Head of caudate nucleus (tissue), 42 donors: ENCODE results near the gene SEMA4D.
"Not testable (repeated sequence)": the region's sequence is repeated elsewhere in the genome, so short reads cannot be mapped to it uniquely, and the experiment has no call there.

ENCODE experiments used
- DNase-seq, 42 donors: peaks; one replicate each; pipeline versions ENCODE4 v3.0.0 to v3.0.0-alpha.2; 2020 to 2021; ENCODE audit warnings: mixed read lengths in 7 of 42
- intact Hi-C: fragments of 100-400 bp; cut with DNase I; formaldehyde crosslinking; loops from one replicate; pipeline ENCODE4 v1.15.0; 2022

SEMA4D gene

DNA sequence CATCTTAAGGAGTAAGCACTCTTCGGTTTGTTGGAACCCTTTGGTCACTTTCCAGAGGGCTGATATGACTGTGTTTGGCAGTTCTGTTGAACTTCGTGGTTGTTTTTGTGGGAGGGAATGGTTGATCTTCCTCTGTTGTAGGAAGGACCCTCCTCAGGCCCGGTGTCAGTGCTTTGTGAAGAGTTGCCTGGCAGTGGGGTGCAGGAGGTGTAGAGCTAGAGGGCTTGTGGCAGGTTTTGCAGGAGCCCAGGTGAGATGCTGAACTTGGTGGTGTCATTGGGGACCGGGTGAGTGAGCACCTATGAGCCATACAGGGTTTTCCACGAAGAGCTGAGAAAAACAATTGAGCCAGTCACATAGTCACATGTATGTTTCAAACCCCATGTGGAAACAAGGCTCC, 152.4 kb downstream of the SEMA4D start:
- DNase-seq, result no peak
- intact Hi-C loops, result no loop called here

DNA sequence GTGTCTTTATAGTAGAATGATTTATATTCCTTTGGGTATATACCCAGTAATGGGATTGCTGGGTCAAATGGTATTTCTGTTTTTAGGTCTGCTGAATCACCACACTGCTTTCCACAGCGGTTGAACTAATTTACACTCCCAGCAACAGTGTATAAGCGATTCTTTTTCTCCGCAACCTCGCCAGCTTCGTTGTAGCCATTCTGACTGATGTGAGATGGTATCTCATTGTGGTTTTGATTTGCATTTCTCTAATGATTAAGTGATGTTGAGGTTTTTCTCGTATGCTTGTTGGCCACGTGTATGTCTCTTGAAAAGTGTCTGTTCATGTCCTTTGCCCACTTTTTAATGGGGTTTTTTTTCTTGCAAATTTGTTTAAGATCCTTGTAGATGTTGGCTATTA, 154.1 kb downstream of the SEMA4D start:
- DNase-seq, intact Hi-C loops: not testable (repeated sequence)

DNA sequence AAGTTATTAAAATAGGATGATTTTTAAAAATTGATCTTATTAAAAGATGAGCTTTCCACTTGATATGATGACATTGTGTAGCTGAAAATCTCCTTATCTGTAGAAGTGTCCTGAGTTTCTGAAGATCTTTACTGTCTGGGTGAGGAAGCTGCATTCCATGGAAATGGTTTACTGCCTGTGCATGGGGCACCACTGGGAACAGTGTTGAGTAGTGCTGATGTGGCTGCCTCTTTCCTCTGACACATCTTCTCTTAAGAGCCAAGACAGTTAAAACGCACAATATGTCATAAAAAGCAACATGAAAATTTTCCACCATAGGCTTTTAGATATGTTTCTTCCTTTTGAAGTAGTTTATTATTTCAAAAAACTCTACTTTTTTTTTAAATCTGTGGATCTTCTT, 155.0 kb downstream of the SEMA4D start:
- intact Hi-C loops, result no loop called here

DNA sequence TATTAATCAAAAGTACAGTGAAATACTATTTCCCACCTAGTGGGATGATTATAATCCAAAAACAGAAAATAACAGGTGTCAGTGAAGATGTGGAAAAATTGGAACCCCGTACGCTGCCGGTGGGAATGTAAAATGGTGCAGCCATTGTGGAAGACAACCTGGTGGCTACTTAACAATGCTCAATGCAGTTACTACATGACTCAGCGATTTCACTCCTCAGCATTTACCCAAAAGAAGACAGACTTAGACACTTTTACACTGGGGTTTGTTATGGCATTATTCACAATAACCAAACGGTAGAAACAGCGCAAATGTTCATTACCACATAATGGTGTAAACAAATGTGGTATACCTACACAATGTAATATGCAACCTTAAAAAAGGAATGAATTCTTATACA, 155.7 kb downstream of the SEMA4D start:
- DNase-seq, result no peak

More for the DNA sequence above, 155.0 kb downstream of the SEMA4D start:
- DNase-seq, result no peak

DNA sequence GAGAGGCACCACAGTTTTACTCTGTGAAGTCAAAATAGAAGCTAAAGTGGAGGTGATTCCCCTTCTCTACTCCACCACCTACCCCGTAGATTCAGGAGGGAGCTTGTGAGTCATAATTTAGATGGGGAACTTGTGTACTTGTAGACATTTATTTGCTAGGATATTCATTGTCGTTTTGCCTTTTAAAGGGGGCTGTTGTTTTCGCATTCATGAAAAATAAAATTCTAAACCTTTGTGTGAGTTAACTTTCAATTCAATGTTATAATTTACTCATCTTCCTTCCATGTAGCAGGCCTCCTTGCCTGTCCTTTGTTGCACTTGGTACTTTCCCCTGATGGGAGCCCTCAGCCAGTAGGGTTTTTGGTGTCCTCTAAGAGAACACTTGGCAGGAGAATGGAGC, 157.6 kb downstream of the SEMA4D start:
- no peak for DNase-seq
- intact Hi-C loops, result no loop called here

More for the DNA sequence above, 155.7 kb downstream of the SEMA4D start:
- intact Hi-C loops, result no loop called here

DNA sequence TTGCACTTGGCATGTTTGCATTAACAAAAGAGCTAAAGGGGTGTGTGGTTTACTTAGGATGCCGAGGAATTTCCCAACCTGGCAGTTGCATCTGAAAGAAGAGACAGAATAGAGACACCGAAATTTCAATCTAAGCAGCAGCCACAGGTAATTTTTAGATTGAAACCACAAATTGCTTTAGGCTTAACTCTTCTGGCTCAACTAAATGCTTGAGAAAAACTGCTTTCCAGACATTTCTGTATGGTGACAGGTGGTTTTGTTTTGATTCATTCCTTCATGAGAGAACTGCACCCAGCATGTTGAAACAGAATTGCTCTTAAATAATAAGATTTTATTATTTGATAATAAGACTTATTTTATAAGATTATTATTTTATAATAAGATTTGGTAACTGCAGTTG, 158.1 kb downstream of the SEMA4D start:
- DNase-seq, result no peak
- intact Hi-C loops, result no loop called here

DNA sequence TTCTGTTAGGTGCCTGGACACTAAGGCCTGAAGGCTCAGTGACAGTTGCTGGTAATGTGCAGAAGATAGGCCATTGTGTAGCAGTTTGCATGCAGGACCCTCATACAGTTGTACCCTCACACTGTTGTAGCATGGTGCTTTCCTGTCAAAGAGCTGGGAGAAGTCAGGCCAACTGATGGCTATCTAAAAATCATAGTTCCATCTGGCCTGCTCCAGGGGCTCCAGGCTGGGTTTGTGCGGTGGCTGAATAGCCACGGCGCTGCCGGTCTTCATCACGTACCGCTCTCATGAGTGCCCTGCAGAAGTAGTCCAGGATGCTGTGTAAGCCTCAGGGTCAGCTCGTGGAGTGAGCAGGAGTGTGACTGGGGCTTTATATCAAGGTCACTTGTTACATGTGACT, 167.4 kb downstream of the SEMA4D start:
- intact Hi-C loops, result no loop called here
- DNase-seq, result no peak

DNA sequence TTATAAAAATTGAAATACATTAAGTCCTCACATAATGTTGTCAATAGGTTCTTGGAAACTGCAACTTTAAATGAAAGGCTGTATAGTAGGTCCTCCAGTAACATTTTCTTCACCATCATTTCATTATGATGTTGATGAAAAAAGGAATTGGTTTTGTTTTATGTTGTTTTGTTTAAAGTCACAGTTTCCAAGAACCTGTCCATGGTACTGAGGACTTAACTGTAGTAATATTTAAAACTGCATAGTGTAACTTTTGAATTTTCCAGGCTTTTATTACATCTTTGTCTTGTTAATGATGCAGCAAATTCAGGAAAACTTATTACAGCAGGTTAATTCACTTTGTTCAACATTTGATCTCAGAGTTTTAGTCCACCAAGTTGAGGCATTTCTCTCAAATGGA, 168.0 kb downstream of the SEMA4D start:
- intact Hi-C loops, result no loop called here
- no peak for DNase-seq

DNA sequence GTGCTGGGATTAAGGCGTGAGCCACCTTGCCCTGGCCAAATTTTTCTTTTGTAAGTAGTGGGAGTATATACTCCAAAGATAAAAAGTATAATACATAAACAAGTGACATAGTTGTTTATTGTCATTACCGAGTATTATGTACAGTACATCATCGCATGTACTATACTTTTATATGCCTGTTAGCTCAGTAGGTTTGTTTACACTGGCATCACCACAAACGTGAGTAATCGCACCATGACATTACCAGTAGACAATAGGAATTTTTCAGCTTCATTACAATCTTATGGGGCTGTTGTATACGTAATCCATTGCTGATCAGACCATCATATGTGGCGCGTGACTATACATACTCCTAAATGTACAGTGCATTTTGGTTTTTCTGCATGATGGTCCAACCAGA, 169.8 kb downstream of the SEMA4D start:
- intact Hi-C loops, result no loop called here
- DNase-seq, result no peak

DNA sequence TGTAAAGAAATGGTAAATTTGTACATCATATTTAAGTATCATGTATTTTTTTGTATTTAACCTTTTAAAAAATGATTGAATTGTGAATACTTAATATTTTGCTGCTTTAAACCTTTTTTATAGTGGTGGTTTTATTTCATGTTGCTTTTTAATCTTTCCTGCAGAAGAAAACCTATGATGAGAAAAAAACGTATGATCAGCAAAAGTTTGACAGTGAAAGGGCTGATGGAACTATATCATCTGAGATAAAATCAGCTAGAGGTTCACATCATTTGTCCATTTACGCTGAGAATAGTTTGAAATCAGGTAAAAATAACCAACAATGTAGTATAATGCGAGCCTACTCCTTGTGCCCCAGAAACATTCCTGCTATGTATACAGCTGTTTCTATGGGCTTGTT, 172.2 kb downstream of the SEMA4D start:
- intact Hi-C loops, result no loop called here
- DNase-seq, result no peak

DNA sequence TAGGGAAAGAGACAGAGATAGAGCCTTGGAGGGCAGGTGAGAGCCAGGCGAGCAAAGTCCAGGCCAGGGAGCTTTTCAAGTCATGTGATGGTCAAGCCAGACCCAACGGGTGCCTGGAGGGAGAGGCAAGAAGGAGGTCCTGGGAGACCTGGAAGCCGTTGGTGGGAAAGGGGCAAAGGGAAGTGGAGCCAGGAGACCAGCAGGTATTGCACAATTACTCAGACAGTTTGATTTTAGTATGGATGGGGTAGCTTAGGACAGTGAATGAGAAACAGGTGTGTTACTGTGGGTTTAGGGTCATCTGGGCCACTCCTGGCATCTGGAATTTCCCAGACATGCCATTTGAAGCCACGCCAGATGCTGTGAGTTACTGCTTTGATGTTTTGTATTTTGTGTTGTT, 174.5 kb downstream of the SEMA4D start:
- intact Hi-C loops, result no loop called here
- DNase-seq, result no peak

DNA sequence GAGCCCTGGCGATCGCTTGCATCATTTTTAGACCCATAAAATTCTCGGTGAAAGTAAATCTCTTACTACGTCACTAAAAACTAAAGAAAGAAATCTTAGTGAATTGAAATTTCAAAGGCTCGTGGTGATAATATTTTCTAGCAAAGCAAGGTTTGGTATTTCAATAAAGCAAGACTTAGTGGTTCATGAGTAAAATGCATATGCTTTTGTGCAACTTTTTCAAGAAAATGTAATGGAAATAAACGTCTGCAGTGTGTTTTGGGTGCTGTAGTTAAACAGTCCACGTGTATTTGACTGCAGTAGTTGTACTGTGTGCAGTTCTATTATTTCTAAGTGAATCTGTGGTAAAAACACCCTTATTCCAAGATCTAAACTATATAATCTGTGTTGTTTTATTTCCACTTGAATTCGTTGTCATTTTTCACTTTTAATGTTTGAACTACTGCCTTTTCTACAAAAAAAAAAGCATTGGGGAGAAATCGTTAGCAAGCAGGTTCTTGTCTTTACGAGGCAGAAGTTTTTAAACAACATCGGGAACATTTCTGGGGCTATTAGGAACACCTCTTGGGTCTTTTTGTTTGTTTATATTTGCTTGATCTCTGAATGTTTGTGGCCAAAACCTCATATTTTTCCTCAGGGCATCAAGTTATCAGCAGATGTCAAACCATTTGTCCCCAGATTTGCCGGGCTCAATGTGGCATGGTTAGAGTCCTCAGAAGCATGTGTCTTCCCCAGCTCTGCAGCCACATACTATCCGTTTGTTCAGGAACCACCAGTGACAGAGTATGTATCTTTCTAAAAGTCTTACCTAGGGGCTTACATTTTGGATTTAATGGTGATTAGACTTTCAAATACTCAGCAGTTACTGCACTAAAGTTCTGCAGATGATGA, 178.7 kb downstream of the SEMA4D start:
- no peak for DNase-seq
- intact Hi-C loops, result no loop called here

DNA sequence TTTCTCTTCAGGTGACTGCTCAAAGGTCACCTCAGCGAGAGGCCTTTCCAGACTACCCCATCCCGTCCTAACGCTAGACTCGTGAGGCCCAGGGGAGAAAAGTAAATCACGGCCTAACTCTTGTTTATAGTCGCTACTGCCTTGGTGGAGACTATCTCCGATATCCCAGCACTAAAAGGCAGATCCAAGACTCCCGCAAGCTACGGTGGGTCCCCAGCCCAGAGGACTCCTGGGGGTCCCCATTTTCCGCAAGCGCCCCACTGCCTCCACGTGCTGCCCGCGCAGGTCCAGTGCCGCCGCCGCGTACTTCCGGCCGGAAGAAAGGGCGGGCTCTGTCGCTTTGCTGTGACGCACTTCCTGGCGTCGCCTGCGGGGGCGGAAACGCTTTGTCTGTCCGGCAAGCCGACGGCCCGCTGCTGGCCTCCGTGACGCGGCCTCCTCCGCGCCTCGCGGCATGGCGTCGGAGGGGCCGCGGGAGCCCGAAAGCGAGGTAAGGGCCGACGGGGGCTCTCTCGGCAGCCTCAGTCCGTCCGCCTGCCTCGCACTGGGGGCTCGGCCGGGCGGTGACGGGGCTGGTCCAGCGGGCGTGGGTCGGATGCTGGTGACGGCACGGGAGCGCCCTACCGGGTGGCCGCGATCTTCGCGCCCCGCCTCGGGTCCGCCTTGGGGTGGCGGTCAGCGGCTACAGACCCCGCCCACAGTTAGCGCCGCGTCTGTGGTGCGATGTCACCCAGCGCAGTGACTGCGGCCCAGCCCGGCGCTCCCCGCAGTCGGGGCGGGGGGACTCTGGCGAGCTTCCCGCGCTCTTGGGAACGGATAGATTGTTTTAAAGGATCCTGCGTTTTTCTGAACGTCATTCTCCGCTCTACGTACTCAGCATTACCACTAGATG, 179.5 kb downstream of the SEMA4D start, which contains the start of gene SECISBP2:
TSS of gene SECISBP2 (plus strand) at position 378 of the 892 bp plus-strand sequence. CDS start at position 455, 77 bp downstream.
- intact Hi-C loops, result no loop called here
- peak; percentile 82 to 98 (median 93) for DNase-seq

DNA sequence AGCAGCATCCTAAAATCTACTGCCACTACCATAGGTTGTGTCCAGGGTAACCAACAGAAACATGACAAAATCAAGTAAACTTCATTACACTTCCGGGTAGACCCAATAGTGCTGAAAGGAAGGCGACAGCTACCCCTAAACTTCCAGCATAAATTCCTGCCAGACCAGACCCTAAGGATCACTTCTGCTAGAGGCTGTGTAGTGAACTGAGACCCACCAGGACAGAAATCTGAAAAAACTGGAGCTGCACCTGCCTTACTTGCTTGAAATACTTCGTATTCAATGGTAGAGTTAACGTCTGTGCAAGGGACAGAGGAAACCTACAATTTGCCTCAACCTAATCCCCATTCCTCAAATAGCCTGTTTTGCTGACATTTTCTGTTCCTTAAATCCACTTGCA, 180.6 kb downstream of the SEMA4D start:
- DNase-seq, result no peak
- intact Hi-C loops, result no loop called here

DNA sequence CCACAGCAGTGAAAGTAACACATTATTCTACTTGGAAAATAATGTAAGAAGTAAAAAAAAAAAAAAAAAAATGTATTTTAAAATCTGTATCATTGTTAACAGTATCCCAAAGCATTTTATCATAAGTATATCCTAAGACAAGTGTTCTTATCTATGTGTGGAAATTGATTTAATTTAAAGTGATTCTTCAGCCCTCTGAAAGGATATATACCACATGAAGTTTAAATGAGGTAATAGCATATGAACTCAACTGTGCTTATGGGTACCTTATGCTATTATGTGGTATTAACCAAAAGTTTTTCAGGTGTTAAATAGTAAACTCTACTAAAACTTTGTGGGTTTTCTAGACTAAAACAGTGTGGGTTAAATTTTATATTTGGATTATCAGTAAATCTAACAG, 182.4 kb downstream of the SEMA4D start:
- DNase-seq, result no peak
- intact Hi-C loops, result no loop called here

DNA sequence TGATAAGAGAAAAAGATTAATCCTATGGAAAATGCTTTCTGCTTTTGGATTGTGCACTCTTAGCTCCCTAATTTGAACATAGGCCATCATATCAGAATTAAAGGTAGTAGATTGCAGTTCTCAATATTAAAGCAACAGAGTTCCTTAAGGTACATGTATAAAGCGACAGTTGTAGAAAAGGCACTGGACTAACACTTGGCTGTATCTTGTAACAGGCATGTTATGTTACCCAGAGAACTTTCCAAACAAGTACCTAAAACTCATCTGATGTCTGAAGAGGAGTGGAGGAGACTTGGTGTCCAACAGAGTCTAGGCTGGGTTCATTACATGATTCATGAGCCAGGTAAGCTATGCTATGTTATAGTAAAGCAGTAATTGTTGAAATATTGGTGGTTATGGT, 183.0 kb downstream of the SEMA4D start:
- DNase-seq, result no peak
- intact Hi-C loops, result no loop called here

DNA sequence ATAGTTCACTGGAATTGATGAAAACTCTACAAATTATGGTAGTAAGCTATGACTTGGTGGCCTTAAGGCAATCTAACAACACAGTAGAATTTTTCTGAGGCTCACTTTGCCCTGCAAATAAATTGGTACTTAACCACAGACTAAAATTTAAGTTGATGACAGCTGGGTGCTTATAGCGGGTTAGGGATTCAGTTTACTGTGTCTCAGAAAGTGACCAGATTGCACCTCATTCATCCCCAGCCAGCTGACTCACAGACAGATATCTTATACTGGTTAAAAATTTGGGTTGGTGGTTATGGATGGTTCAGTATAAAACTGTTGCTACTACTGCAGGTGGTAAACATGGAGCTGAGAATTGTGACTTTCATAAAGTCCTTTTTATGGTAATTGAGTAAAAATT, 184.1 kb downstream of the SEMA4D start:
- DNase-seq, result no peak
- intact Hi-C loops, result no loop called here

DNA sequence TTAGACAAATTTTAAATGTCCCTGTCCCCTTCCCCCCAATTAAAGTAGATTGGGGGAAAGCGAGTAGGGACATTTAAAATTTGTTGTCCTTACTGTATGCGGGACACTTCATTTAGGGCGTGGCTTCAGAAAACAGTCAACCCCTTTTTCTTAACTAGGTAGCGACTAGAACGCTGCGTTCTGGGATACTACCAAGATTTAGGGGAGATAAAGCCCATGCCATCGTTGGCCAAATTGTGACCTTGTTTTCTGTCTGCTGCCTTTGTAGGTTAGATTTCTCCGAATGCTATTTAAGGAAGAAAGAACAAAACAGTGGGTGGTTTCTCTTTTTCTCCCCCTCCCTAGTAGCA, 185.7 kb downstream of the SEMA4D start:
- DNase-seq, result no peak
- intact Hi-C loops, result no loop called here

DNA sequence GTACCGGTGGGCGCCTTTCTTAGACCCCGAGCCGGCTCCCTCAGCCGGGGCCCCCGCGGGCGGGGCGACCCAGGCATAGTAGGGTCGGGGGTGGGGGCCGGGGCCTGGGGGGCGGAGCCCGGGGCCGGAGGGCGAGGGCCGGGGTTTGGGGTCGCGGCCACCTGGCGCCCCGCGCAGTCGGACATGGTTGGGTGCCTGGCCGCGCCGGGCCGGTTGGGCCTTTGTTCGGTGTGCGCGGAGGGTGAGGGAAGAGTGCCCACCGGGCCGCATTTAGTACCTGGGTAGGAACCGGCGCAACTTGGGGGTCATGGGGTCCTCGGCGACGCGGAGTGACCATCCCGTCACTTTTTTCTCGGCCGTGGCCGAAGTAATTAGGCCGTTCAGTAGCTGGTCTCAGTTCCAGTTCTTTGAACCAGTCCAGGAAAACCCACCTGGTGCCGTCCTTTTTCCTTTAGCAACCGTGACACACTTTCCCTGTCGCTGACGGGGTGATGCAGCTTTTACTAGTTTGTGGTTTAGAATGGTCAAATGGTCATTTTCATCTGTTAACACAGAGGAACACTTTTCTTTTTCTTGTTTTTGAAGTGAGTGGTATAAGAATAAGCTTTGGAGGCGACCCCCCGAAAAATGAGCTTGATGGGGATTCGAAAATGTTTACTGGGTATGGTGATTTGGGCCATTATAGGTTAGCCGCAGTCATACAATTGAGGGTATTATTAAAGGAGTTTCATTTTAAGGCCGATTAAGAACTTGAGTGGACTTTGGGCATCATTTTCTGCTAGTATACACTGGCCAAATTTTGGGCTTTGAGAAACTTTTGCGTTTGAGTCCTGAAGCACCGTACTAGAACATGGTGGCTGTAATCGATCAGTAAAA, 186.3 kb downstream of the SEMA4D start:
- peak in 2 of 42 donors; percentile 17 to 33 for DNase-seq
- intact Hi-C loops, result no loop called here
